PC-9 (cell line): ENCODE measurements around the gene EDARADD. TPM values are rescaled to one million over a fixed set of nuclear protein-coding genes. Genes with fewer than 3 reads are reported as not detected.
A peak's percentile ranks its signal among the peaks of the same experiment; 100 is the strongest.

Experiments
- BruUV-seq: library from RNA; stranded (reverse); fragments of 400-500 nt; replicated peaks from 2 replicates; lab custom pipeline; 2021; lab: Mats Ljungman, UMichigan
- CTCF ChIA-PET: fragments of 300-600 bp; sonication (Branson Sonifier 250); formaldehyde crosslinking; loops from one replicate; lab custom pipeline; 2022; ENCODE audit warnings: antibody characterized with exemption; lab: Charles Lee
- POLR2A ChIA-PET: fragments of 300-600 bp; sonication (Branson Sonifier 250); formaldehyde crosslinking; loops from one replicate; lab custom pipeline; 2022; ENCODE audit warnings: antibody characterized with exemption; ENCODE audit not compliant: unreplicated experiment; lab: Charles Lee
- DNase-seq, 2 experiments: peaks; one replicate each; pipeline versions ENCODE4 v3.0.0 to v3.0.0-alpha.2; 2015 to 2022; ENCODE audit warnings: mixed read lengths in 1 of 2
- H2AFZ ChIP-seq: fragments of 200-600 bp; sonication (generic); 2 replicates; pipeline ENCODE4 v1.8.1; 2017; ENCODE audit warnings: antibody characterized with exemption
- H3F3A ChIP-seq: fragments of 200-600 bp; sonication (generic); 2 replicates; pipeline ENCODE4 v1.8.1; 2017; ENCODE audit warnings: antibody characterized with exemption, mild to moderate bottlenecking, low read depth; ENCODE audit not compliant: insufficient read depth
- H3K27ac ChIP-seq: fragments of 200-600 bp; sonication (generic); 2 replicates; pipeline ENCODE4 v1.6.1; 2016; ENCODE audit warnings: mixed run types
- H3K27me3 ChIP-seq: fragments of 200-600 bp; sonication (generic); 2 replicates; pipeline ENCODE4 v1.6.1; 2016; ENCODE audit warnings: low read depth, mixed run types; ENCODE audit not compliant: insufficient read depth
- H3K36me3 ChIP-seq: fragments of 200-600 bp; sonication (generic); 2 replicates; pipeline ENCODE4 v1.6.1; 2016; ENCODE audit warnings: low read depth, mixed run types
- H3K4me1 ChIP-seq: fragments of 200-600 bp; sonication (generic); replicated peaks from 2 replicates; pipeline ENCODE4 v1.6.1; 2016; ENCODE audit warnings: mixed run types; ENCODE audit not compliant: insufficient read depth
- H3K4me2 ChIP-seq: fragments of 200-600 bp; sonication (generic); 2 replicates; pipeline ENCODE4 v1.6.1; 2017; ENCODE audit warnings: mixed run types
- H3K4me3 ChIP-seq: fragments of 200-600 bp; sonication (generic); 2 replicates; pipeline ENCODE4 v1.6.1; 2016; ENCODE audit warnings: mixed run types
- H3K79me2 ChIP-seq: fragments of 200-600 bp; sonication (generic); 2 replicates; pipeline ENCODE4 v1.6.1; 2017; ENCODE audit warnings: low read depth, mixed run types
- H3K9me2 ChIP-seq: fragments of 200-600 bp; sonication (generic); 2 replicates; pipeline ENCODE4 v1.8.1; 2017; ENCODE audit warnings: mild to moderate bottlenecking; ENCODE audit not compliant: insufficient read depth
- H3K9me3 ChIP-seq: fragments of 200-600 bp; sonication (generic); 2 replicates; pipeline ENCODE4 v1.8.1; 2016; ENCODE audit warnings: low read depth; ENCODE audit not compliant: insufficient read depth
- H4K20me1 ChIP-seq: fragments of 200-600 bp; sonication (generic); 2 replicates; pipeline ENCODE4 v1.8.1; 2017; ENCODE audit not compliant: insufficient read depth
- CTCF ChIP-seq: fragments of 200-600 bp; sonication (generic); conservative IDR thresholded peaks from 2 replicates; pipeline ENCODE4 v1.6.1; 2017; ENCODE audit warnings: mixed run types, antibody characterized with exemption, mild to moderate bottlenecking, moderate library complexity
- EZH2 ChIP-seq: fragments of 200-600 bp; sonication (generic); IDR thresholded peaks from 2 replicates; pipeline ENCODE4 v1.8.0; 2017; ENCODE audit warnings: antibody characterized with exemption, low read depth
- intact Hi-C: fragments of 100-400 bp; cut with micrococcal nuclease; formaldehyde crosslinking; loops from one replicate; pipeline ENCODE4 v1.10.0; 2022; ENCODE audit not compliant: unreplicated experiment
- total RNA-seq: library from RNA; stranded (reverse); gene quantifications from 2 replicates; pipeline ENCODE4 v1.2.3, GENCODE V29; 2021

Gene EDARADD
- total RNA-seq, 1 experiment from 2014 or later, result not detected

- Histone ChIP-seq H3K27ac (no peak overlapping the region), H3F3A (no peaks in the 10 kb centered on the region), H4K20me1 (no peaks in the 10 kb centered on the region), H3K9me3 (peaks cover 3% of the 10 kb centered on the region; the same call in 1 of the 2 replicates), H3K27me3 (peaks cover 8% of the 10 kb centered on the region), H2AFZ (no peak overlapping the region), H3K4me2 (no peak overlapping the region), H3K79me2 (no peaks in the 10 kb centered on the region), H3K4me3 (no peak overlapping the region), H3K36me3 (no peaks in the 10 kb centered on the region), H3K9me2 (no peaks in the 10 kb centered on the region), H3K4me1 (no peaks in the 10 kb centered on the region)
- ChIA-PET POLR2A (no interaction called here), CTCF (no interaction called here)
- no peak for DNase-seq
- intact Hi-C loops, result no loop called here
- no TSS peak for BruUV-seq
- TF ChIP-seq CTCF, result no peak
- TF ChIP-seq EZH2, result no peak
These were observed 22.1 kb downstream of the EDARADD start for GRCh38 chr1:236416165-236416564.

GRCh38 chr1:236417336-236417735, 23.2 kb downstream of the EDARADD start:
- Histone ChIP-seq H3K27ac (no peak overlapping the region), H3K4me3 (no peak overlapping the region), H2AFZ (no peak overlapping the region), H3K9me3 (peaks cover 3% of the 10 kb centered on the region; the same call in 1 of the 2 replicates), H4K20me1 (no peaks in the 10 kb centered on the region), H3K4me1 (no peaks in the 10 kb centered on the region), H3K27me3 (peaks cover 4% of the 10 kb centered on the region), H3K9me2 (no peaks in the 10 kb centered on the region), H3K36me3 (no peaks in the 10 kb centered on the region), H3F3A (no peaks in the 10 kb centered on the region), H3K4me2 (no peak overlapping the region), H3K79me2 (no peaks in the 10 kb centered on the region)
- no peak for TF ChIP-seq EZH2
- TF ChIP-seq CTCF, result no peak
- no peak for DNase-seq
- intact Hi-C loops, result no loop called here
- ChIA-PET POLR2A (no interaction called here), CTCF (no interaction called here)
- no TSS peak for BruUV-seq

- no peaks in the 10 kb centered on the region for H4K20me1 ChIP-seq
- H3K27ac ChIP-seq, result no peak overlapping the region
- intact Hi-C loops, result no loop called here
- peaks cover 3% of the 10 kb centered on the region; the same call in 1 of the 2 replicates for H3K9me3 ChIP-seq
- ChIA-PET CTCF (no interaction called here), POLR2A (no interaction called here)
- no peaks in the 10 kb centered on the region for H3K4me1 ChIP-seq
- DNase-seq, result no peak
- no peak overlapping the region for H3K4me2 ChIP-seq
- H3K36me3 ChIP-seq, result no peaks in the 10 kb centered on the region
- no peak overlapping the region for H3K4me3 ChIP-seq
- H3F3A ChIP-seq, result no peaks in the 10 kb centered on the region
- H3K79me2 ChIP-seq, result no peaks in the 10 kb centered on the region
- TF ChIP-seq EZH2 (no peak), CTCF (no peak)
- no peaks in the 10 kb centered on the region for H3K9me2 ChIP-seq
- H2AFZ ChIP-seq, result peak overlapping the region; percentile 33; the same call in 1 of the 2 replicates
- H3K27me3 ChIP-seq, result no peaks in the 10 kb centered on the region
- BruUV-seq, result no TSS peak
These were observed 25.4 kb downstream of the EDARADD start for GRCh38 chr1:236419502-236419901.
